CD4-positive, alpha-beta T cell treated with Interleukin-15 for 1 hour (primary cell): Measurements from ENCODE around the gene MS4A4A.
A peak's percentile ranks its signal among the peaks of the same experiment; 100 is the strongest.
"Not testable (repeated sequence)": the region's sequence is repeated elsewhere in the genome, so short reads cannot be mapped to it uniquely, and the experiment has no call there.

ENCODE experiments used
- DNase-seq: peaks from one replicate; pipeline ENCODE4 v3.0.0-alpha.2; 2020

Gene MS4A4A

DNA sequence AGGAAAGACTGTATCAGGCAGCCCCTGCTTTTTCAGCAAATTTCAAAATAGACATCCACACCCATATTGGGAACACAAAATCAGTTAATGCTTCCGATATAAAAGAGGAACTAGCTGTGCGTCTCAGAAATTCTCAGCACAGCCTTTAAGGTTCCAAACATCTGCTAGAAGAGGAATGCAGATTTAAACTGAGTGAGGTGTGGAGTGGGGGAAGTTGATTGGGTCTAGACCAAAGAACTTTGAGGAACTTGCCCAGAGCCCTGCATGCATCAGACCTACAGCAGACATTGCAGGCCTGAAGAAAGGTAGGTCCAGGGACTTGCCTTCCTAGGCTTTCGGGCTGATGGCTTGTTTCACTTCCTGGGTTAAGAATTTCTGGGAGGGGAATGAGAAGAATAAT, at the start of gene MS4A4A:
TSS of gene MS4A4A (plus strand) at position 255 of the 400 bp plus-strand sequence. CDS start at position 265, 10 bp downstream.
- peak; percentile 50 for DNase-seq

DNA sequence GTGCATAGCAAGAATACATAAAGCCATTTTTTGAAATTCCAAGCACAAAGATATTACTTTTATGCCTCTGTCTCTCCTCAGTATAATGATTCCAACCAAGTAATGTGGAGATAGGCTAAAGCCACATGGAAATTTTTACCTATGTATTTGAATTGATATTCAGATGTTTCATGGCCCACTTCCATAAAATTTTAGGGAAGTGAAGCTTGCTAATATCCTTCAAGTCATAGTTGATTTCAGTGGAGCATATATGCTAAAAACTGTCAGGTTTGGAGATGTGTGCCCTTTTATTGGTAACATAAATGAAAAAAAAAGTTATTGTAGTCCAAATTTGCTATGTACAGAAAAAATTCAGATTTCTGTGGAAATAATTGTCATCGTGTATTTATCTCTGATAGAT, 49.8 kb upstream of the MS4A4A start:
- DNase-seq = no peak

GRCh38 chr11:60235321-60235720, 45.1 kb upstream of the MS4A4A start:
- no peak for DNase-seq

DNA sequence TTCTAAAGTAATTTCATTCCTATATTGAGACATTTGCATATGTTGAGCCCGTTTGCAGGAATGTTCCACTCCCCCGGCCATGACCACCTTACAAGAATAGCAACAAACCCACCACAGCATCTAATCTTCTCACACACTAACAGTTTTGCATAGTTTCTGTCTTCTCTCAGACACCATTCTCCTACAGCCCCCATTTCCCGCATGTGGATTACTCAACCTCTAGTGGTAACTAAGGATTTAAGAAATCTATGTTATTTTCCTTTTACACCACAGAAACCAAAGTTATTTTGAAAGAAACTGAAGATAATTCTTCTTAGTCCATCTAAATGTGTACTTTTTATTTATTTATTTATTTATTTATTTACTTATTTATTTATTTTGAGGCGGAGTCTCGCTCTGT, 39.8 kb upstream of the MS4A4A start:
- no peak for DNase-seq

- DNase-seq = no peak
Observed at GRCh38 chr11:60241786-60242185, 38.7 kb upstream of the MS4A4A start.

DNA sequence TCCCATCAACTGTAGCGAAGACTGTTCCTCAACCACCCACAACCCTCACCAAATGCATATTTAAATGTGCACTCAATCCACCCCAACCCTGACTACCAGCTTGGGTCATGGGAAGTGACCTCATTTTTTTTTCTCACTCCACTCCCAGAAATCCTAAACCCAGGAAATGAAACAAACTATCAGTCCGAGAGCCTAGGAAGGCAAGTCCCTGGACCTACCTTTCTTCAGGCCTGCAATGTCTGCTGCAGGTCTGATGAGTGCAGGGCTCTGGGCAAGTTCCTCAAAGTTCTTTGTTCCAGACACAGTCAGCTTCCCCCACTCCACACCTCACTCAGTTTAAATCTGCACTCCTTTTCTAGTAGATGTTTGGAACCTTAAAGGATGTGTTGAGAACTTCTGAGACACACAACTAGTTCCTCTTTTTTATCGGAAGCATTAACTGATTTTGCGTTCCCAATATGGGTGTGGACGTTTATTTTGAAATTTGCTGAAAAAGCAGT, 37.7 kb upstream of the MS4A4A start, which contains the start of gene MS4A4E:
TSS of gene MS4A4E (minus strand) at position 398 of the 500 bp plus-strand sequence. CDS start 13,082 bp downstream, outside the sequence.
- DNase-seq = no peak

- DNase-seq = peak; percentile 29
Observed at GRCh38 chr11:60251485-60252212, 28.8 kb upstream of the MS4A4A start.

- DNase-seq = no peak
Observed at GRCh38 chr11:60252213-60253108, 28.0 kb upstream of the MS4A4A start.

DNA sequence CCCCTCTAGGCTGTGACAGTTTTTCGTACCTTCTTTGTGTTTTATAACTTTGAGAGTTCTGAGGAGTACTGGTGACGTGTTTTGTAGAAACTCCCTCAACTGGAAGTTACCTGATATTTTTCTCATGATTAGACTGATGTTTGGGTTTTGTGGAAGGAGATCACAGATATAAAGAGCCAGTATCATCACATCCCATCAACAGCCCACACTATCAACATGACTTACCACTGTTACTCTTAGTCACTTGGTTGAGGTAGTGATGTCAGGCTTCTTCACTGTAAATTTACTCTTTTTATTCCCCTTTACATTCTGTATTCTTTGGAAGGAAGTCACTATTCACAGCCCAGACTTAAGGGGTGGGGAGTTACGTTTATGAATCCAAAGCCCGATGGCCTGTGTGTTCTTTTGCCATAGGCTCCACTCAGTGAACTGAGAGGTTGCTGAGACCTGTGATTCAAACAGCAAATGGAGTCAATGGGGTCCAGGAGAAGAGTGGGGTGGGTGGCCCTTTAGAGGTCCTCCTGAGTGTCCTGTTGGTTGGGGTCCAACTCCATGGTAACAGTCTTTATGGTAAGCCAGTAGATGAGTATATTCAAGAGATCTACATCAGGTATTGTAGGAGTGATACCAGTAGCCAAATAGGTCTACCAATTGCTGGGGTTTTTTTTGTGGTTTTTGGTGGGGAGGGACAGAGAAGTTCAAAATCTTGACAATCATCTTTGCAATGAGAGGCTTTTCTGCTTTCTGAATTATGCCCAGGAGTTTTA, 22.3 kb upstream of the MS4A4A start:
- DNase-seq = no peak

GRCh38 chr11:60261014-60261413, 19.5 kb upstream of the MS4A4A start:
- no peak for DNase-seq

DNA sequence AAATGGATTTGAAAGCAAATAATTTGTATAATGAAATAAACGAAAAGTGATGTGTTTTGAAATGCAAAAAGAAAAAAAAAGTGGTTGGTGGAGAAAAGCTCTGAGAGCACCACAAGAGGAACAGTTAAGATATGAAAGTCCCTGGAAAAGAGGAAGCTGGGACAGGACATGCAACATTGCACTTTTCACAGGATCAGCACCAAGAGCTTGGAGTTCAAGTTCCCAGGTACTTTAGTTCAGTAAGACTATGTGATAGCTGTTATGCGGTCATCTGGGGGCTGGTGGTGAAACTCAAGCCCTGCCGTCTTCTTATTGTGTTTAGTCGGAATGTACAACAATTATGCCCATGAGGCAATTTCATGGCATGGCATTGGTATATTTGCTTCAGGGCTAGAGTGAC, 17.1 kb upstream of the MS4A4A start:
- no peak for DNase-seq

- no peak for DNase-seq
Observed at GRCh38 chr11:60264644-60265043, 15.8 kb upstream of the MS4A4A start.

DNA sequence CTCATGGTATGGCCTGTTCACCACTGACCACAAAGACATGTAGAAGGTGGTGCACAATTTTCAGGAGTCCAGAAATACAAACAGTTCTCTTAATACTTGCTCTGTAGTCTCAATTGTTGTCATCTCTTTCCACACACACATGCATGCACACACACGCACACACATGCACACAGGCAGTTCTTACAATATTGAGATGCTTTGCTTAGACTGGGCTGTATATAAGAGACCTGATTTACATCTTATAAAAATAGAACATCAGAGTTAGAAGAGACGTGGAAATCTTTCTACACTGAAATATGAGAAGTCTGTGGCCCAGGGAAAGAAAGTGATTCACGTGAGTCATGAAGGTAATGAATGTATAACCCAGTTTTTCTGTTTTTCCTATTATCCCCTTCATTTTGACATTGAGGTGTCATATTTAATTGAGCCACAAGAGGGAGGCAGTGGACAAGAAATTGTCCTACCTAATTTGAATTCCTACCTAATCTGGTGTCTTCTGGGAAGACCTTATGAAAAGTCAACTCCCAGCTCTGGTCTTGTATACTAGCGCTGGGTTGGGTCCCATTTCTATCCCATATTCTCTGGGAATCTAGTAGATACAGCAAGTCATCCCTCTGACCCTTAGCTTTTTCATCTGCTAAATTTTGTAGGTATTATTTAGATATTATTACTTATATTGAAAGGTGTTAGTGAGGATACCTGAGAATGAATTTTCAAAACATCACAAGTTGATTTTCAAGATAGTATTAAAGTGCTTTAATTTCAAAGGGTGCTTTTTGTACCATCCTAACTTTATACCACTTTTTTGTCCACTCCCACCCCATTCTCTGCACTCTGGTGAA, 14.9 kb upstream of the MS4A4A start:
- no peak for DNase-seq

DNA sequence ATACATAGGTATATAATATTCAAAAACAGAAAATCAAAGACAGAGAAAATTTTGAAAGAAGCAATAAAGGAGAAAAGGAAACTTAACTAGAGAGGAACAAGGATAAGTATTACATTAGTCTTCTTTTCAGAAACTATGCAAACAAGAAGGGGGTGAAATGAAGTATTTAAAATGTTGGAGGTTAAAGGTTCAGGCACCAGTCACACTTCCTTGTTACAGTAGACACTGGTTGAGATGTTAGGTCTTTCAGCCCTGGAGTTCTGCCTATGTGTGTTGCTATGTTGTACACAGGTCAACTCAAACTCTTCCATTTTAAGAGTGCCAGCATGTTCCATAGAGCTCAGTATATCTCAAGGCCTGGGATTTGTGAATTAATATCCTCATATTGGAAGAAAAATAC, 6.0 kb upstream of the MS4A4A start:
- DNase-seq = no peak

DNA sequence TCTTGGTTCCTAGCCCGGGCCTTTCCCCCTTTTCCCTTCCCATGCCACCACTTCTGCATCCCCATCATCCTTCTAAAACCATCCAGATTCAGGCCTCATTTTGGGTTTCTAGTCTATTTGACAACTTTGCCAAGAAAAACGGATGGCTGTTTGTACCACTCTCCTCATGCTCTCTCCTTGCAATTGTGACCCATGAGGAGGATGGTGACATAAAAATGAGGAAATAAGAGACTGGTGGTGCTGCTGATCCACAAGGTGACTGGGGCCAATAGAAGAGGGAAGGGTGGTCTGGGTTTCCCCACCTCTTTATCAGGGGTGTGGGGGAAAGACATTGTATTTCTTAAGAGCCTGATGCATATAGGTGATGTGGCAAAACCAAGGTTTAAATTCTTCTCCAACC, 1.0 kb downstream of the MS4A4A start:
- no peak for DNase-seq

GRCh38 chr11:60282286-60282685, 1.8 kb downstream of the MS4A4A start:
- no peak for DNase-seq

GRCh38 chr11:60285411-60286126, 5.1 kb downstream of the MS4A4A start:
- not testable (repeated sequence) for DNase-seq

GRCh38 chr11:60288531-60288930, 8.1 kb downstream of the MS4A4A start:
- DNase-seq = no peak

DNA sequence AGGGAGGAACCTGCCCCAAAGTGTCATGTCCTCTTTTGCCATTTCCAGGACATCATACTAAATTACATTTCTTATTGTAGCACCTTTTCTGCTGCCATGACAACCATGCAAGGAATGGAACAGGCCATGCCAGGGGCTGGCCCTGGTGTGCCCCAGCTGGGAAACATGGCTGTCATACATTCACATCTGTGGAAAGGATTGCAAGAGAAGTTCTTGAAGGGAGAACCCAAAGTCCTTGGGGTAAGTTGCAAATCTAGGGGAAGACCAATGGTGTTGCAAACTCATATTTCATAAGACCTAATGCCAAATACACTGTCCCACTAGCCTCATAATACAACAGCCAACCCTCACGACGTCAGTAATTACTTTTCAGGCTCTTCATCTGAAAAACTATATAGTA, 11.7 kb downstream of the MS4A4A start:
- no peak for DNase-seq

GRCh38 chr11:60301178-60301577, 20.7 kb downstream of the MS4A4A start:
- DNase-seq = no peak

GRCh38 chr11:60301884-60302283, 21.4 kb downstream of the MS4A4A start:
- DNase-seq = not testable (repeated sequence)
